Measurements from ENCODE around the gene BRME1.

GRCh38 chr19:13843104-13843921 lies 62.6 kb downstream of the BRME1 start:
- no peak for TF ChIP-seq CTCF (IDR thresholded peaks at IDR 0.05)
- TF ChIP-seq POLR2A (IDR thresholded peaks at IDR 0.05): no peak
